Hematopoietic multipotent progenitor cell treated with erythropoietin and hydrocortisone succinate and interleukin-3 and kit ligand, for 15 days (in vitro differentiated cells): ENCODE results near the gene VHLL.

Source experiments
- DNase-seq: peaks from one replicate; pipeline ENCODE4 v3.0.0-alpha.2; 2015; ENCODE audit warnings: low spot score

Gene VHLL

GRCh38 chr1:156291226-156292061 is 7.7 kb downstream of the VHLL start:
- peak; percentile 79 for DNase-seq

- DNase-seq, result no peak
Measured at GRCh38 chr1:156289857-156290256, 9.2 kb downstream of the VHLL start.

GRCh38 chr1:156286061-156286460 is 13.0 kb downstream of the VHLL start:
- DNase-seq, result no peak

GRCh38 chr1:156285437-156285836 is 13.7 kb downstream of the VHLL start:
- DNase-seq, result no peak

- DNase-seq, result no peak
Measured at GRCh38 chr1:156284757-156285156, 14.3 kb downstream of the VHLL start.

- DNase-seq, result no peak
Measured at GRCh38 chr1:156284112-156284511, 15.0 kb downstream of the VHLL start, which contains the start of gene TMEM79. TSS of gene TMEM79 (plus strand) at chr1:156284325. CDS start at chr1:156285227, 902 bp downstream.

GRCh38 chr1:156283521-156283920 is 15.6 kb downstream of the VHLL start:
- DNase-seq, result no peak

- peak; percentile 98 for DNase-seq
Measured at GRCh38 chr1:156282479-156283222, 16.5 kb downstream of the VHLL start, which contains the start of gene SMG5. TSS of gene SMG5 (minus strand) at chr1:156282825. CDS start at chr1:156282680, 145 bp downstream.

- peak; percentile 36 for DNase-seq
Measured at GRCh38 chr1:156281693-156282478, 17.2 kb downstream of the VHLL start.

GRCh38 chr1:156281281-156281680 is 17.8 kb downstream of the VHLL start:
- peak; percentile 55 for DNase-seq

- DNase-seq, result no peak
Measured at GRCh38 chr1:156279837-156280236, 19.3 kb downstream of the VHLL start.

GRCh38 chr1:156276966-156277381 is 22.1 kb downstream of the VHLL start:
- DNase-seq, result no peak

GRCh38 chr1:156276532-156276931 is 22.6 kb downstream of the VHLL start:
- no peak for DNase-seq

GRCh38 chr1:156270314-156270713 is 28.8 kb downstream of the VHLL start:
- DNase-seq, result no peak

GRCh38 chr1:156268336-156268735 is 30.8 kb downstream of the VHLL start:
- DNase-seq, result no peak

- DNase-seq, result no peak
Measured at GRCh38 chr1:156266051-156266450, 33.1 kb downstream of the VHLL start.

- DNase-seq, result no peak
Measured at GRCh38 chr1:156263288-156263655, 35.8 kb downstream of the VHLL start.

- peak; percentile 45 for DNase-seq
Measured at GRCh38 chr1:156262461-156263287, 36.4 kb downstream of the VHLL start.

- DNase-seq, result no peak
Measured at GRCh38 chr1:156260896-156261295, 38.2 kb downstream of the VHLL start.

GRCh38 chr1:156259805-156260204 is 39.3 kb downstream of the VHLL start:
- DNase-seq, result no peak

GRCh38 chr1:156258859-156259258 is 40.2 kb downstream of the VHLL start:
- DNase-seq, result no peak
